Sigmoid colon (tissue), 7 donors: Measurements from ENCODE around the gene KCNIP4. TPM values are rescaled to one million over a fixed set of nuclear protein-coding genes. Genes with fewer than 3 reads are reported as not detected.

Experiments
- DNase-seq: peaks from one replicate; pipeline ENCODE4 v3.0.0-alpha.2; 2019
- H3K27ac ChIP-seq, 4 donors: fragments of 200-600 bp; sonication (generic); one replicate each; pipeline ENCODE4 v1.5.1; 2016 to 2019; ENCODE audit warnings: mild to moderate bottlenecking in 1 of 4
- H3K27me3 ChIP-seq, 3 donors: fragments of 200-600 bp; sonication (generic); one replicate each; pipeline ENCODE4 v1.5.1; 2019; ENCODE audit warnings: mild to moderate bottlenecking in 1 of 3
- H3K36me3 ChIP-seq, 4 donors: fragments of 200-600 bp; sonication (generic); one replicate each; pipeline ENCODE4 v1.5.1; 2016 to 2019
- H3K4me1 ChIP-seq, 4 donors: fragments of 200-600 bp; sonication (generic); one replicate each; pipeline ENCODE4 v1.5.1; 2017 to 2019
- H3K4me3 ChIP-seq, 4 donors: fragments of 200-600 bp; sonication (generic); one replicate each; pipeline ENCODE4 v1.5.1; 2017 to 2019; ENCODE audit warnings: mild to moderate bottlenecking in 2 of 4, moderate library complexity in 1 of 4
- H3K9me3 ChIP-seq, 4 donors: fragments of 200-600 bp in 3 of 4; sonication (generic) in 3 of 4; one replicate each; pipeline versions ENCODE4 v1.5.1 to v1.6.1; 2013 to 2019
- CTCF ChIP-seq, 4 experiments: fragments of 450-650 bp in 3 of 4; fragments of 200-600 bp in 1 of 4; IDR thresholded peaks; one replicate each; pipeline ENCODE4 v1.5.1; 2016 to 2019; ENCODE audit warnings: antibody characterized with exemption in 4 of 4, mild to moderate bottlenecking in 3 of 4, moderate library complexity in 2 of 4
- EP300 ChIP-seq, 4 donors: sonication (generic); formaldehyde crosslinking; IDR thresholded peaks; one replicate each; pipeline ENCODE4 v1.6.1; 2017; ENCODE audit warnings: antibody characterized with exemption in 4 of 4
- POLR2A ChIP-seq, 2 donors: fragments of 450-650 bp; IDR thresholded peaks; one replicate each; pipeline ENCODE4 v1.6.1; 2016; ENCODE audit warnings: antibody characterized with exemption in 2 of 2, mild to moderate bottlenecking in 2 of 2, moderate library complexity in 2 of 2
- POLR2AphosphoS5 ChIP-seq, 4 donors: sonication (generic); formaldehyde crosslinking; IDR thresholded peaks; one replicate each; pipeline ENCODE4 v1.6.1; 2017; ENCODE audit warnings: antibody characterized with exemption in 4 of 4
- WGBS, 2 donors: extraction: QIAGEN DNeasy Blood & Tissue Kit; methylation state at CpG; one replicate each; pipeline ENCODE4 v1.1.7; 2013; 5-methylcytosine and 5-hydroxymethylcytosine counted together
- intact Hi-C: fragments of 100-400 bp; cut with DNase I; formaldehyde crosslinking; loops from one replicate; pipeline ENCODE4 v1.15.1; 2023
- polyA plus RNA-seq, 3 donors: library from polyadenylated mRNA; stranded (reverse); fragments of 200-250 nt; gene quantifications; one replicate each; pipeline ENCODE4 v1.2.3, GENCODE V29; 2013
- total RNA-seq, 4 donors: library from RNA; depleted of rRNA; stranded (reverse); fragments of >200 nt; gene quantifications; one replicate each; pipeline ENCODE4 v1.1.0, GENCODE V29; 2016
- donor health status: healthy with polysubstance abuse.
- donor health status: Bipolar disorder and iron deficiency.
- donor health status: healthy.

KCNIP4 gene
- total and polyA plus RNA-seq, 7 donors: 0.60 to 28.5 (median 14.0) TPM; not detected in 1

- H3K4me3 ChIP-seq: no peak overlapping the region
- H3K36me3 ChIP-seq: no peaks in the 10 kb centered on the region
- TF ChIP-seq POLR2A (IDR thresholded peaks at IDR 0.05) (no peak), POLR2AphosphoS5 (IDR thresholded peaks at IDR 0.05) (no peak)
- DNase-seq: no peak
- no peak overlapping the region for H3K27ac ChIP-seq
- 80 to 85% methylated on average over 2 of the region's 2 CpGs for WGBS, 2 donors
- H3K27me3 ChIP-seq: no peaks in the 10 kb centered on the region
- intact Hi-C loops: no loop called here
- H3K4me1 ChIP-seq: no peaks in the 10 kb centered on the region
- no peaks in the 10 kb centered on the region for H3K9me3 ChIP-seq
These were observed 528.4 kb downstream of the KCNIP4 start for GRCh38 chr4:21420166-21420565.

GRCh38 chr4:21415728-21416127 is 532.8 kb downstream of the KCNIP4 start:
- TF ChIP-seq POLR2A (IDR thresholded peaks at IDR 0.05) (no peak), POLR2AphosphoS5 (IDR thresholded peaks at IDR 0.05) (no peak), EP300 (IDR thresholded peaks at IDR 0.05) (no peak), CTCF (IDR thresholded peaks at IDR 0.05) (no peak)
- no peaks in the 10 kb centered on the region for H3K36me3 ChIP-seq
- H3K4me3 ChIP-seq: no peak overlapping the region
- WGBS, 2 donors: 76 to 85% methylated on average over 4 of the region's 4 CpGs
- no peak for DNase-seq
- H3K27me3 ChIP-seq: no peaks in the 10 kb centered on the region
- no peaks in the 10 kb centered on the region for H3K9me3 ChIP-seq
- intact Hi-C loops: no loop called here
- no peaks in the 10 kb centered on the region for H3K4me1 ChIP-seq
- no peak overlapping the region for H3K27ac ChIP-seq

- H3K9me3 ChIP-seq: no peaks in the 10 kb centered on the region
- no peak overlapping the region for H3K27ac ChIP-seq
- no peaks in the 10 kb centered on the region for H3K4me1 ChIP-seq
- H3K27me3 ChIP-seq: no peaks in the 10 kb centered on the region
- TF ChIP-seq POLR2AphosphoS5 (IDR thresholded peaks at IDR 0.05): no peak
- TF ChIP-seq POLR2A (IDR thresholded peaks at IDR 0.05): no peak
- TF ChIP-seq CTCF (IDR thresholded peaks at IDR 0.05): no peak
- no peak for TF ChIP-seq EP300 (IDR thresholded peaks at IDR 0.05)
- peak overlapping the region in 2 of 4 donors; percentile 9 to 12 for H3K4me3 ChIP-seq
- intact Hi-C loops: no loop called here
- H3K36me3 ChIP-seq: no peaks in the 10 kb centered on the region
- DNase-seq: no peak
- WGBS, 2 donors: 15 to 57% methylated on average over 5 of the region's 5 CpGs
These were observed 534.7 kb downstream of the KCNIP4 start for GRCh38 chr4:21413807-21414370.

GRCh38 chr4:21411086-21411485 is 537.5 kb downstream of the KCNIP4 start:
- WGBS, 2 donors: 13 to 17% methylated on average over 1 of the region's 1 CpG
- no peak for DNase-seq
- no peaks in the 10 kb centered on the region for H3K9me3 ChIP-seq
- intact Hi-C loops: no loop called here
- H3K4me1 ChIP-seq: no peaks in the 10 kb centered on the region
- no peak overlapping the region for H3K4me3 ChIP-seq
- H3K36me3 ChIP-seq: no peaks in the 10 kb centered on the region
- no peak overlapping the region for H3K27ac ChIP-seq
- H3K27me3 ChIP-seq: no peaks in the 10 kb centered on the region
- TF ChIP-seq POLR2AphosphoS5 (IDR thresholded peaks at IDR 0.05) (no peak), POLR2A (IDR thresholded peaks at IDR 0.05) (no peak), CTCF (IDR thresholded peaks at IDR 0.05) (no peak), EP300 (IDR thresholded peaks at IDR 0.05) (no peak)

GRCh38 chr4:21410372-21410771 is 538.2 kb downstream of the KCNIP4 start:
- no peaks in the 10 kb centered on the region for H3K36me3 ChIP-seq
- WGBS, 2 donors: 88 to 89% methylated on average over 4 of the region's 4 CpGs
- TF ChIP-seq EP300 (IDR thresholded peaks at IDR 0.05) (no peak), POLR2AphosphoS5 (IDR thresholded peaks at IDR 0.05) (no peak), CTCF (IDR thresholded peaks at IDR 0.05) (no peak), POLR2A (IDR thresholded peaks at IDR 0.05) (no peak)
- intact Hi-C loops: no loop called here
- H3K4me3 ChIP-seq: no peak overlapping the region
- DNase-seq: no peak
- H3K9me3 ChIP-seq: no peaks in the 10 kb centered on the region
- no peak overlapping the region for H3K27ac ChIP-seq
- no peaks in the 10 kb centered on the region for H3K27me3 ChIP-seq
- no peaks in the 10 kb centered on the region for H3K4me1 ChIP-seq
